ENCODE data around the gene TMEM121.
"Not testable (repeated sequence)": the region's sequence is repeated elsewhere in the genome, so short reads cannot be mapped to it uniquely, and the experiment has no call there.

Gene TMEM121

GRCh38 chr14:105537580-105538474, 11.4 kb downstream of the TMEM121 start:
- no peak for DNase-seq (ENCODE audit: low read depth)
- no peak overlapping the region for H3K4me3 ChIP-seq (ENCODE audit: low read depth, low read length)

GRCh38 chr14:105538481-105539049, 12.2 kb downstream of the TMEM121 start:
- no peak for DNase-seq (ENCODE audit: low read depth)

GRCh38 chr14:105540811-105541210, 14.4 kb downstream of the TMEM121 start:
- H3K4me3 ChIP-seq (ENCODE audit: low read depth, low read length) = no peak overlapping the region
- DNase-seq (ENCODE audit: low read depth) = no peak

More at GRCh38 chr14:105538481-105539049, 12.2 kb downstream of the TMEM121 start:
- H3K4me3 ChIP-seq (ENCODE audit: low read depth, low read length) = no peak overlapping the region

- DNase-seq (ENCODE audit: low read depth) = no peak
- no peak overlapping the region for H3K4me3 ChIP-seq (ENCODE audit: low read depth, low read length)
These were observed 15.0 kb downstream of the TMEM121 start for GRCh38 chr14:105541218-105541875.

GRCh38 chr14:105545676-105546075, 19.3 kb downstream of the TMEM121 start:
- DNase-seq (ENCODE audit: low read depth); H3K4me3 ChIP-seq (ENCODE audit: low read depth, low read length): not testable (repeated sequence)

GRCh38 chr14:105546410-105546809, 20.0 kb downstream of the TMEM121 start:
- DNase-seq (ENCODE audit: low read depth) = not testable (repeated sequence)

GRCh38 chr14:105547072-105547471, 20.7 kb downstream of the TMEM121 start:
- not testable (repeated sequence) for DNase-seq (ENCODE audit: low read depth); H3K4me3 ChIP-seq (ENCODE audit: low read depth, low read length)

More at GRCh38 chr14:105546410-105546809, 20.0 kb downstream of the TMEM121 start:
- H3K4me3 ChIP-seq (ENCODE audit: low read depth, low read length) = not testable (repeated sequence)

- no peak for DNase-seq (ENCODE audit: low read depth)
- no peak overlapping the region for H3K4me3 ChIP-seq (ENCODE audit: low read depth, low read length)
These were observed 21.4 kb downstream of the TMEM121 start for GRCh38 chr14:105547741-105548169.

- DNase-seq (ENCODE audit: low read depth) = no peak
- H3K4me3 ChIP-seq (ENCODE audit: low read depth, low read length) = no peak overlapping the region
These were observed 23.1 kb downstream of the TMEM121 start for GRCh38 chr14:105549481-105549880.

GRCh38 chr14:105554022-105554421, 27.6 kb downstream of the TMEM121 start:
- no peak overlapping the region for H3K4me3 ChIP-seq (ENCODE audit: low read depth, low read length)
- no peak for DNase-seq (ENCODE audit: low read depth)

GRCh38 chr14:105554523-105554922, 28.1 kb downstream of the TMEM121 start:
- no peak for DNase-seq (ENCODE audit: low read depth)
- H3K4me3 ChIP-seq (ENCODE audit: low read depth, low read length) = no peak overlapping the region

- DNase-seq (ENCODE audit: low read depth); H3K4me3 ChIP-seq (ENCODE audit: low read depth, low read length): not testable (repeated sequence)
These were observed 31.3 kb downstream of the TMEM121 start for GRCh38 chr14:105557671-105558070.

- DNase-seq (ENCODE audit: low read depth); H3K4me3 ChIP-seq (ENCODE audit: low read depth, low read length): not testable (repeated sequence)
These were observed 32.2 kb downstream of the TMEM121 start for GRCh38 chr14:105558449-105559154.

- DNase-seq (ENCODE audit: low read depth); H3K4me3 ChIP-seq (ENCODE audit: low read depth, low read length): not testable (repeated sequence)
These were observed 33.1 kb downstream of the TMEM121 start for GRCh38 chr14:105559384-105560047.

- not testable (repeated sequence) for H3K4me3 ChIP-seq (ENCODE audit: low read depth, low read length); DNase-seq (ENCODE audit: low read depth)
These were observed 33.8 kb downstream of the TMEM121 start for GRCh38 chr14:105560048-105560669.

GRCh38 chr14:105561345-105561744, 35.0 kb downstream of the TMEM121 start:
- not testable (repeated sequence) for H3K4me3 ChIP-seq (ENCODE audit: low read depth, low read length); DNase-seq (ENCODE audit: low read depth)

GRCh38 chr14:105562713-105563346, 36.4 kb downstream of the TMEM121 start:
- no peak for DNase-seq (ENCODE audit: low read depth)
- H3K4me3 ChIP-seq (ENCODE audit: low read depth, low read length) = no peak overlapping the region

GRCh38 chr14:105563347-105563737, 37.0 kb downstream of the TMEM121 start:
- DNase-seq (ENCODE audit: low read depth) = no peak

More at GRCh38 chr14:105563347-105563737, 37.0 kb downstream of the TMEM121 start:
- H3K4me3 ChIP-seq (ENCODE audit: low read depth, low read length) = no peak overlapping the region
